GM19324 (cell line): ENCODE data around the gene SANBR.
"Not testable (repeated sequence)": the region's sequence is repeated elsewhere in the genome, so short reads cannot be mapped to it uniquely, and the experiment has no call there.

ENCODE experiments used
- ATAC-seq: cut with Tn5 transposase; IDR thresholded peaks from one replicate; pipeline ENCODE4 v1.9.1; 2021; ENCODE audit warnings: mild to moderate bottlenecking, moderate library complexity; ENCODE audit not compliant: unreplicated experiment, low FRiP score

Gene SANBR

GRCh38 chr2:61065714-61066709 lies at the start of gene SANBR:
Gene SANBR (plus strand): TSS chr2:61065871. CDS start chr2:61070351, 4,480 bp downstream.
- ATAC-seq, result peak; percentile 95

DNA sequence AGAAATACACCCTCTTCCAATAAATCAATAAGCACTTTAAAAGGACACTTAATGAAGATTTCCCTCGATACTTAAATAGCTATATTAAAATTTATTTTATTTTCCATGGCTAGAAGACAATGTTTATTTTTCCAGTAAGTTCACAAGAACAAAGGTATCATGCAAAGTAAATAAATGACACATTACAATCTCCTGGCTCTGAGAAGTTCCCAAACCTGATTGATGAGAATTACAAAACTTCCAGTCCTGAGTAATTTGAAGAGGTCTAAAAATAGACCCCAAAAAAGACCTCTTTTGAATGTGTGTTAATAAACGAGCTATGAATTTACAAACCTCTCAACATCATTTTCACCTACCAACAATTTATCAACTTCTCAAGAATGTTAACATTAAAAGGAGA lies 49.7 kb upstream of the SANBR start:
- no peak for ATAC-seq

GRCh38 chr2:61016392-61017002 lies 49.2 kb upstream of the SANBR start:
- peak; percentile 8 for ATAC-seq

GRCh38 chr2:61017003-61017555 lies 48.6 kb upstream of the SANBR start:
- peak; percentile 69 for ATAC-seq

- peak; percentile 85 for ATAC-seq
Observed at GRCh38 chr2:61017556-61018317, 47.9 kb upstream of the SANBR start, which contains the start of the genes PEX13 and PUS10. Gene PEX13 (plus strand): TSS chr2:61017720. CDS start chr2:61017760, 40 bp downstream. Gene PUS10 (minus strand): TSS chr2:61018255. CDS start chr2:61011890, 6,365 bp downstream.

DNA sequence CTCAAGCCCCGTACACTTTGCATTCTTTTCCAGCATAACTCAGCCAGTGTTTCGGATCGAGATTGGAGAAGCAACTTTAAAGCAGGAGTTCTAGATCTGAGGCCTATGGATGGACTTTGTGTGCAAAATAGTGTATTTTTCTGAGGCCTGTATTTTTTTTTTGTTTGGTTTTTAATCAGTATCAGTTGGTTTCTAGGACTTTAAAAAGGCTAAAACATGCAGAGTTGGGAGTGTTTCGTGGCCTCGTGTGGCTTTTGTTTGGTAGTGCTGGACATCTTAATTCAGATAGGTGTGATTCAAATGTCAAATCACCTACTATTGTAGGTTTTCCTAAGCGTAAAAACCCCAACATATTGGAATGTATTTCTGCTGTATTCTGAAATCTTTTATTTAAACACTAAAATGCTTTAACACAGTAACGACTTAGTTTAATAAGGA lies 47.3 kb upstream of the SANBR start:
- ATAC-seq, result no peak

DNA sequence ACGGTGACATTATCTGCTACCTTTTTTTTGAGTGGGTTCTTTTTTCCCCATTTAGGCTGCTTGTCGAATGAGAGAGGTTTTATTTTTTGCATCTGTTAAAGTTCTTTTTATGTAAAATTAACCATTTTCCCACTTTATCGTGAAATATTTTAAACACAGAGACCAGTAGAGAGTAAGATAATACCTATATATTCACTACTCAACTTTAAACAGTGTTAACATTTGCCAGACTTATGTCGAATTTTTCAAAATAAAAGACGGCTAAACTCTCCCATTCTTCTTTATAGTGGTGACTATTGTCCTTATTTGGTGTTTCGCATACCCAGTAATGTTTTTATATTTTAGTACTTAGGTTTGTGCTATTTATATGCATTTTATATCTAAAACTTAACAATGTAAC lies 46.9 kb upstream of the SANBR start:
- ATAC-seq, result no peak

GRCh38 chr2:61021228-61021660 lies 44.4 kb upstream of the SANBR start:
- ATAC-seq, result no peak

- no peak for ATAC-seq
Observed at GRCh38 chr2:61023670-61024069, 42.0 kb upstream of the SANBR start.

DNA sequence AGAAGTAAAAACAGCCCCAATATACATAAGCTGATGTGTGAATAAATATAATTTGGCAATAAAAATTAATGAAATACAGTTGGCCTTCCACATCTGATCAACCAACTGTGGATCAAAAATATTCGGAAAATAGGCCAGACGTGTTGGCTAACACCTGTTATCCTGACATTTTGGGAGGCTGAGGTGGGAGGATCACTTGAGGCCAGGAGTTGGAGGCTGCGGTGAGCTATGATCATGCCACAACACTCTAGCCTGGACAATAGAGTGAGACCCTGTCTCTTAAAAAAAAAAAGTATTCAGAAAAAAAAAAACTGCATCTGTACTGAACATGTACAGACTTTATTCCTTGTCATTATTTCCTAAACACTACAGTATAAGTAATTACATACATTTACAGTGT lies 36.1 kb upstream of the SANBR start:
- no peak for ATAC-seq

- not testable (repeated sequence) for ATAC-seq
Observed at GRCh38 chr2:61034592-61034991, 31.1 kb upstream of the SANBR start.

DNA sequence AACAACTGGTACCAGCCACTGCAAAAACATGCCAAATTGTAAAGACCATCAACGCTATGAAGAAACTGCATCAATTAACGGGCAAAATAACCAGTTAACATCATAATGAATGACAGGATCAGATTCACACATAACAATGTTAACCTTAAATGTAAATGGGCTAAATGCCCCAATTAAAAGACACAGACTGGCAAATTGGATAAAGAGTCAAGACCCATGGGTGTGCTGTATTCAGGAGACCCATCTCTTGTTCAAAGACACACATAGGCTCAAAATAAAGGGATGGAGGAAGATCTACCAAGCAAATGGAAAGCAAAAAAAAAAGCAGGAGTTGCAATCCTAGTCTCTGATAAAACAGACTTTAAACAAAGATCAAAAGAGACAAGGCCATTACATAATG lies 29.0 kb upstream of the SANBR start:
- not testable (repeated sequence) for ATAC-seq

DNA sequence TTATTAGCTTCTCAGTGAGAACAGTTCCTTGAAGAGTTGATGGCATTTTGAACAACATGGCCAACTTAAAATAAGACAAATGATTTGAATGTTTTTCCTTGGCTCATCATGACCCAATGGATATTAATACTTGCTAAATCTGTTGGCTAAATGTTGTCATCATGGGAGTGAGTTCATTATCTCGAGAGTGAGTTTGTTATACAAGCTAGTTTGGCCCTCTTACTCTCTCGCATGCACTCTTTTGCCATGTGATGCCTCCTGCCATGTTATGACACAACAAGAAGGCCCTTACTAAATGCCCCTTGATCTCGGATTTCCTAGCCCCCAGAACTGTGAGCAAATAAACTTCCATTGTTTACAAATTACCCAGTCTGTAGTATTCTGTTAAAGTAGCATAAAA lies 22.9 kb upstream of the SANBR start:
- no peak for ATAC-seq

DNA sequence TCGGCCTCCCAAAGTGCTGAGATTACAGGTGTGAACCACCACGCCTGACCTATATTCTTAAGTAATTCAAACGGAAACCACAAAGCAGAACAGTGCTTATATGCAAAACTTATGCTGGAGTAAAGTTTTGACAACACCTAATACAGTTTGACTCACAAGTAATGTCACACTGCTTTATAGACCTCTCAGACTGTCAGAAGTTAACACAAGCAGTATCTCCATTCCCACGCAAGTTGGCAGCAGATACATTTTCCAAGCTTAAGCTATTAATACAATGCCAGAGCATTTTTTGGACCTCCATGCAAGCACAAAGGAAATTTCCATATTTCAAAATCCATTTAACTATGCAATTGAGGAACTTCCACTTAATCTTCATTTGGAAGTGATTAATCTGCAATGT lies 21.0 kb upstream of the SANBR start:
- ATAC-seq, result no peak

- no peak for ATAC-seq
Observed at GRCh38 chr2:61045226-61045625, 20.4 kb upstream of the SANBR start.

GRCh38 chr2:61045999-61046398 lies 19.7 kb upstream of the SANBR start:
- ATAC-seq, result no peak

- no peak for ATAC-seq
Observed at GRCh38 chr2:61055557-61055956, 10.1 kb upstream of the SANBR start.

- no peak for ATAC-seq
Observed at GRCh38 chr2:61057562-61057961, 8.1 kb upstream of the SANBR start.

GRCh38 chr2:61059382-61059781 lies 6.3 kb upstream of the SANBR start:
- no peak for ATAC-seq

DNA sequence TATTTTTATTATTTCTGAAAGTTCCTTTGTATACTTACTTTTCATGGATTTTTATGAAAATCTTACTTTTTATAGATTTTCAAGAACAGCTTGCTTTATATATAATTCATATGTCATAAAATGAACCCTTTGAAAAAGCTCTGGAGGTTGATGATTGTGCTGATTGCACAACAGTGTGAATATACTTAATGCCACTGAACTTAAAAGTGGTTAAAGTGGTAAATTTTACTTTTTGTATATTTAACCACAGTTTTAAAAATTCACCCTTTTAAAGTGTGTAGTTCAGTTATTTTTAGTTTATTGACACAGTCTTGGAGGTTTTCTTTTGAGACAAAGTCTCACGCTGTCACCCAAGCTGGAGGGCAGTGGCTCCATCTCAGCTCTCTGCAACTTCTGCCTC lies 8.4 kb downstream of the SANBR start:
- ATAC-seq, result no peak
